SK-N-SH treated with all-trans-retinoic acid at 6 μM for 48 hours (cell line): ENCODE measurements around the gene FBLN2.

Source experiments
- ATAC-seq: fragments of 200-7000 bp; cut with Tn5 transposase; 3 replicates; pipeline ENCODE4 v1.9.1; 2020; ENCODE audit warnings: mild to moderate bottlenecking, moderate library complexity
- ARNTL ChIP-seq: fragments of 450-650 bp; formaldehyde crosslinking; IDR thresholded peaks from 2 replicates; pipeline ENCODE4 v1.5.0; 2020; ENCODE audit warnings: low read depth, mild to moderate bottlenecking, moderate library complexity, borderline replicate concordance
- BACH2 ChIP-seq: fragments of 250-450 bp; sonication (Bioruptor Pico); IDR thresholded peaks from 2 replicates; pipeline ENCODE4 v1.9.0; 2021; ENCODE audit warnings: mild to moderate bottlenecking, borderline replicate concordance
- ESRRG ChIP-seq: fragments of 250-450 bp; sonication (Bioruptor Pico); IDR thresholded peaks from 2 replicates; pipeline ENCODE4 v1.6.1; 2021; ENCODE audit warnings: mild to moderate bottlenecking
- GLIS3 ChIP-seq: fragments of 250-450 bp; sonication (Bioruptor Pico); IDR thresholded peaks from 2 replicates; pipeline ENCODE4 v1.5.0; 2020; ENCODE audit warnings: mild to moderate bottlenecking, moderate library complexity
- ISL1 ChIP-seq: fragments of 250-450 bp; sonication (Bioruptor Pico); IDR thresholded peaks from 2 replicates; pipeline ENCODE4 v2.1.2; 2022; ENCODE audit warnings: mild to moderate bottlenecking, moderate library complexity
- OSR1 ChIP-seq: fragments of 250-450 bp; sonication (Bioruptor Pico); IDR thresholded peaks from 2 replicates; pipeline ENCODE4 v1.8.0; 2022; ENCODE audit warnings: moderate library complexity, mild to moderate bottlenecking, inconsistent platforms
- PPARA ChIP-seq: fragments of 250-450 bp; sonication (Bioruptor Pico); IDR thresholded peaks from 2 replicates; pipeline ENCODE4 v1.5.0; 2020; ENCODE audit warnings: mild to moderate bottlenecking, borderline replicate concordance
- SNAI2 ChIP-seq: fragments of 250-450 bp; sonication (Bioruptor Pico); IDR thresholded peaks from 2 replicates; pipeline ENCODE4 v1.5.0; 2020; ENCODE audit warnings: mild to moderate bottlenecking, moderate library complexity
- TCF4 ChIP-seq: fragments of 250-450 bp; sonication (Bioruptor Pico); IDR thresholded peaks from 2 replicates; pipeline ENCODE4 v1.8.0; 2021; ENCODE audit warnings: mild to moderate bottlenecking, moderate library complexity, borderline replicate concordance
- TOX ChIP-seq: fragments of 250-450 bp; sonication (Bioruptor Pico); IDR thresholded peaks from 2 replicates; pipeline ENCODE4 v1.8.0; 2021; ENCODE audit warnings: mild to moderate bottlenecking, moderate library complexity, borderline replicate concordance
- ZC3H10 ChIP-seq: fragments of 250-450 bp; sonication (Bioruptor Pico); IDR thresholded peaks from 2 replicates; pipeline ENCODE4 v1.5.1; 2021; ENCODE audit warnings: mild to moderate bottlenecking, moderate library complexity
- ZFP3 ChIP-seq: fragments of 250-450 bp; sonication (Bioruptor Pico); IDR thresholded peaks from 2 replicates; pipeline ENCODE4 v1.5.0; 2020; ENCODE audit warnings: mild to moderate bottlenecking, moderate library complexity
- ZNF565 ChIP-seq: fragments of 450-650 bp; formaldehyde crosslinking; conservative IDR thresholded peaks from 2 replicates; pipeline ENCODE4 v1.5.0; 2020; ENCODE audit warnings: low read depth, mild to moderate bottlenecking, moderate library complexity
- ZNF70 ChIP-seq: fragments of 450-650 bp; formaldehyde crosslinking; IDR thresholded peaks from 2 replicates; pipeline ENCODE4 v1.5.0; 2020; ENCODE audit warnings: mild to moderate bottlenecking, moderate library complexity
- ZNF8 ChIP-seq: fragments of 450-650 bp; formaldehyde crosslinking; IDR thresholded peaks from 2 replicates; pipeline ENCODE4 v1.5.0; 2020; ENCODE audit warnings: mild to moderate bottlenecking, moderate library complexity
- TF ChIP-seq, protein P1 (sequence below): fragments of 250-450 bp; sonication (Bioruptor Pico); IDR thresholded peaks from 2 replicates; pipeline ENCODE4 v1.5.1; 2020; ENCODE audit warnings: low read depth, mild to moderate bottlenecking, moderate library complexity
- TF ChIP-seq, protein P2 (sequence below): fragments of 250-450 bp; sonication (Bioruptor Pico); IDR thresholded peaks from 2 replicates; pipeline ENCODE4 v1.8.0; 2020; ENCODE audit warnings: mild to moderate bottlenecking, moderate library complexity, borderline replicate concordance
- TF ChIP-seq, protein P3 (sequence below): fragments of 250-450 bp; sonication (Bioruptor Pico); IDR thresholded peaks from 2 replicates; pipeline ENCODE4 v1.8.0; 2021; ENCODE audit warnings: low read depth, mild to moderate bottlenecking, moderate library complexity, borderline replicate concordance
- TF ChIP-seq, protein P4 (sequence below): fragments of 250-450 bp; sonication (Bioruptor Pico); IDR thresholded peaks from 2 replicates; pipeline ENCODE4 v1.5.0; 2020; ENCODE audit warnings: mild to moderate bottlenecking, moderate library complexity
- TF ChIP-seq, protein P5 (sequence below): fragments of 250-450 bp; sonication (Bioruptor Pico); IDR thresholded peaks from 2 replicates; pipeline ENCODE4 v1.5.1; 2021; ENCODE audit warnings: mild to moderate bottlenecking, moderate library complexity

The FBLN2 gene

DNA sequence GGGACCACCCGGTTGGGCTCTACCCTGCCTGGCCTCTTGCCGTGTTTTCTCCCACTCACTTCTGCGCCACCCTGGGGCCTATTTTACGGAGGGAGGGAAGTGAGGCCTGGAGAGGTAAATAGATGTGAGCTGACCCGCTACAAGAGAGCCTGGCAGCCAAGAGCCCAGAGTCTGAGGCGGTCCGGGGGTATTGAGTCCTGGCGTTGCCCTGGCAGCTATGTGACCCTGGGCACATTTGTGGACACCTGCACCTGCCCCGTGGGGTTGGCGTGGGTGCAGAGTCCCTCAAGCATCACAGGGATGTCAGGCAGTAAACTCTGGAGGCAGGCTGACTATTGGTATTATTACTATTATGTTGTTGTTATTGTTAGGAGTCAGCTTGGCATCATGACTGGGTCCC is 85.7 kb downstream of the FBLN2 start:
- no peak for ATAC-seq
- TF ChIP-seq BACH2 (CRISPR knock-in tag) = no peak
- no peak for TF ChIP-seq ESRRG (CRISPR knock-in tag)

DNA sequence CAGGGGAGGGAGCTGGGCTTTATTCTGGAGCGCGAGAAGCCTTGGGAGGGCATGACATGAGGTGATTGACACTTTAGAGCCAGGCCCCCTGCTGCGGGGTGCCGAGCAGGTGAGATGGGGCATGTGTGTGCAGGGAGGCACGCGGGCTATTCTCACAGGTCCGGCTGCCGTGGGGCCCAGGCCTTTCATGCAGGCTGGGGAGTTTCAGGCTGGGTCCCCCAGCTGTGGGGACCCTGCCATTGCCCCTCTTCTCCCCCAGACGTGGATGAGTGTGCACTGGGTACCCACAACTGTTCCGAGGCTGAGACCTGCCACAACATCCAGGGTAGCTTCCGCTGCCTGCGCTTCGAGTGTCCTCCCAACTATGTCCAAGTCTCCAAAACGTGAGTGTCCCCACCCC is 87.3 kb downstream of the FBLN2 start:
- no peak for ATAC-seq
- TF ChIP-seq, protein P1, sequence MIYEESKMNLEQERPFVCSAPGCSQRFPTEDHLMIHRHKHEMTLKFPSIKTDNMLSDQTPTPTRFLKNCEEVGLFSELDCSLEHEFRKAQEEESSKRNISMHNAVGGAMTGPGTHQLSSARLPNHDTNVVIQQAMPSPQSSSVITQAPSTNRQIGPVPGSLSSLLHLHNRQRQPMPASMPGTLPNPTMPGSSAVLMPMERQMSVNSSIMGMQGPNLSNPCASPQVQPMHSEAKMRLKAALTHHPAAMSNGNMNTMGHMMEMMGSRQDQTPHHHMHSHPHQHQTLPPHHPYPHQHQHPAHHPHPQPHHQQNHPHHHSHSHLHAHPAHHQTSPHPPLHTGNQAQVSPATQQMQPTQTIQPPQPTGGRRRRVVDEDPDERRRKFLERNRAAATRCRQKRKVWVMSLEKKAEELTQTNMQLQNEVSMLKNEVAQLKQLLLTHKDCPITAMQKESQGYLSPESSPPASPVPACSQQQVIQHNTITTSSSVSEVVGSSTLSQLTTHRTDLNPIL (CRISPR knock-in tag) = no peak
- TF ChIP-seq, protein P2, sequence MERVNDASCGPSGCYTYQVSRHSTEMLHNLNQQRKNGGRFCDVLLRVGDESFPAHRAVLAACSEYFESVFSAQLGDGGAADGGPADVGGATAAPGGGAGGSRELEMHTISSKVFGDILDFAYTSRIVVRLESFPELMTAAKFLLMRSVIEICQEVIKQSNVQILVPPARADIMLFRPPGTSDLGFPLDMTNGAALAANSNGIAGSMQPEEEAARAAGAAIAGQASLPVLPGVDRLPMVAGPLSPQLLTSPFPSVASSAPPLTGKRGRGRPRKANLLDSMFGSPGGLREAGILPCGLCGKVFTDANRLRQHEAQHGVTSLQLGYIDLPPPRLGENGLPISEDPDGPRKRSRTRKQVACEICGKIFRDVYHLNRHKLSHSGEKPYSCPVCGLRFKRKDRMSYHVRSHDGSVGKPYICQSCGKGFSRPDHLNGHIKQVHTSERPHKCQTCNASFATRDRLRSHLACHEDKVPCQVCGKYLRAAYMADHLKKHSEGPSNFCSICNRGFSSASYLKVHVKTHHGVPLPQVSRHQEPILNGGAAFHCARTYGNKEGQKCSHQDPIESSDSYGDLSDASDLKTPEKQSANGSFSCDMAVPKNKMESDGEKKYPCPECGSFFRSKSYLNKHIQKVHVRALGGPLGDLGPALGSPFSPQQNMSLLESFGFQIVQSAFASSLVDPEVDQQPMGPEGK = no peak
- TF ChIP-seq ZFP3 (CRISPR knock-in tag) (no peak), BACH2 (CRISPR knock-in tag) (no peak)
- TF ChIP-seq, all 23 proteins: peak for 0

DNA sequence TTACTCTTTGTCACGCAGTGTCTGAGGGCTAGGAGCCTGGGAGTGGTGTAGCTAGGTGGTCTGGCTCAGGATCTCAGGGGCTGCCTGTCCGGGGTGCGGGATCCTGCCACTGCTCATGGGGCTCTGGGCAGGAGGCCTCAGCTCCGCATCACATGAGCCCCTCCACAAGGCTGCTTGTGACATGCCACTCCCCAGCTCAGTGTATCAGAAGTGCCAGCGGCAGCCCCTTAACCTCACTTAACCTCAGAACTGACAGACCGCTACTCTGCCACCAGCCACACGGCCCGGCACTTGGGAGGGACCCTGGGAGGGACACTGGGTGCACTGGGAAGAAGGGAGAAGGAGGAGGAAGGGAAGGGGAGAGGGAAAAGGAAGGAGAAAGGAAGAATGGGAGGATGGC is 87.9 kb downstream of the FBLN2 start:
- ATAC-seq = no peak
- no peak for TF ChIP-seq PPARA (CRISPR knock-in tag)
- TF ChIP-seq SNAI2 (CRISPR knock-in tag) = no peak
- no peak for TF ChIP-seq ZNF70
- TF ChIP-seq BACH2 (CRISPR knock-in tag) = no peak
- no peak for TF ChIP-seq ZC3H10 (CRISPR knock-in tag)
- TF ChIP-seq, protein P3, sequence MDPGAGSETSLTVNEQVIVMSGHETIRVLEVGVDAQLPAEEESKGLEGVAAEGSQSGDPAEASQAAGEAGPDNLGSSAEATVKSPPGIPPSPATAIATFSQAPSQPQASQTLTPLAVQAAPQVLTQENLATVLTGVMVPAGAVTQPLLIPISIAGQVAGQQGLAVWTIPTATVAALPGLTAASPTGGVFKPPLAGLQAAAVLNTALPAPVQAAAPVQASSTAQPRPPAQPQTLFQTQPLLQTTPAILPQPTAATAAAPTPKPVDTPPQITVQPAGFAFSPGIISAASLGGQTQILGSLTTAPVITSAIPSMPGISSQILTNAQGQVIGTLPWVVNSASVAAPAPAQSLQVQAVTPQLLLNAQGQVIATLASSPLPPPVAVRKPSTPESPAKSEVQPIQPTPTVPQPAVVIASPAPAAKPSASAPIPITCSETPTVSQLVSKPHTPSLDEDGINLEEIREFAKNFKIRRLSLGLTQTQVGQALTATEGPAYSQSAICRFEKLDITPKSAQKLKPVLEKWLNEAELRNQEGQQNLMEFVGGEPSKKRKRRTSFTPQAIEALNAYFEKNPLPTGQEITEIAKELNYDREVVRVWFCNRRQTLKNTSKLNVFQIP (CRISPR knock-in tag) = no peak
- no peak for TF ChIP-seq TOX (CRISPR knock-in tag)
- TF ChIP-seq TCF4 = no peak
- TF ChIP-seq GLIS3 = no peak

DNA sequence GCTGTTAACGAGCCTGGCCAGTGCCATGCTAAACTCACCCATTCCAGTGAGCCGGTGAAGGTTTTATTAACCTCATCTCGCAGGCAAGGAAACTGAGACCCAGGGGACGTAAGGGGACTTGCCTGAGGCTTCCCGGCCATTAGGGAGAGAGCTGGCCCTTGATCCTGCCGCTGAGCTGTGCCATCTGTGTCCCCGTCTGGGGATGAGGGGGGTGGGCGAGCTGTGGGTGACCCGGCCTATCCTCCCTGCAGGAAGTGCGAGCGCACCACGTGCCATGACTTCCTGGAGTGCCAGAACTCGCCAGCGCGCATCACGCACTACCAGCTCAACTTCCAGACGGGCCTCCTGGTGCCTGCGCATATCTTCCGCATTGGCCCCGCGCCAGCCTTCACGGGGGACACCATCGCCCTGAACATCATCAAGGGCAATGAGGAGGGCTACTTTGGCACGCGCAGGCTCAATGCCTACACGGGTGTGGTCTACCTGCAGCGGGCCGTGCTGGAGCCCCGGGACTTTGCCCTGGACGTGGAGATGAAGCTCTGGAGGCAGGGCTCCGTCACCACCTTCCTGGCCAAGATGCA is 88.5 kb downstream of the FBLN2 start:
- no peak for ATAC-seq
- TF ChIP-seq, protein P1 (CRISPR knock-in tag) = no peak
- no peak for TF ChIP-seq TOX (CRISPR knock-in tag)
- TF ChIP-seq SNAI2 (CRISPR knock-in tag) = no peak
- TF ChIP-seq, protein P2 = no peak
- no peak for TF ChIP-seq ZNF70
- TF ChIP-seq, protein P4, sequence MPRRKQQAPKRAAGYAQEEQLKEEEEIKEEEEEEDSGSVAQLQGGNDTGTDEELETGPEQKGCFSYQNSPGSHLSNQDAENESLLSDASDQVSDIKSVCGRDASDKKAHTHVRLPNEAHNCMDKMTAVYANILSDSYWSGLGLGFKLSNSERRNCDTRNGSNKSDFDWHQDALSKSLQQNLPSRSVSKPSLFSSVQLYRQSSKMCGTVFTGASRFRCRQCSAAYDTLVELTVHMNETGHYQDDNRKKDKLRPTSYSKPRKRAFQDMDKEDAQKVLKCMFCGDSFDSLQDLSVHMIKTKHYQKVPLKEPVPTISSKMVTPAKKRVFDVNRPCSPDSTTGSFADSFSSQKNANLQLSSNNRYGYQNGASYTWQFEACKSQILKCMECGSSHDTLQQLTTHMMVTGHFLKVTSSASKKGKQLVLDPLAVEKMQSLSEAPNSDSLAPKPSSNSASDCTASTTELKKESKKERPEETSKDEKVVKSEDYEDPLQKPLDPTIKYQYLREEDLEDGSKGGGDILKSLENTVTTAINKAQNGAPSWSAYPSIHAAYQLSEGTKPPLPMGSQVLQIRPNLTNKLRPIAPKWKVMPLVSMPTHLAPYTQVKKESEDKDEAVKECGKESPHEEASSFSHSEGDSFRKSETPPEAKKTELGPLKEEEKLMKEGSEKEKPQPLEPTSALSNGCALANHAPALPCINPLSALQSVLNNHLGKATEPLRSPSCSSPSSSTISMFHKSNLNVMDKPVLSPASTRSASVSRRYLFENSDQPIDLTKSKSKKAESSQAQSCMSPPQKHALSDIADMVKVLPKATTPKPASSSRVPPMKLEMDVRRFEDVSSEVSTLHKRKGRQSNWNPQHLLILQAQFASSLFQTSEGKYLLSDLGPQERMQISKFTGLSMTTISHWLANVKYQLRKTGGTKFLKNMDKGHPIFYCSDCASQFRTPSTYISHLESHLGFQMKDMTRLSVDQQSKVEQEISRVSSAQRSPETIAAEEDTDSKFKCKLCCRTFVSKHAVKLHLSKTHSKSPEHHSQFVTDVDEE = no peak
- no peak for TF ChIP-seq ARNTL (CRISPR knock-in tag)
- TF ChIP-seq TCF4 = no peak
- no peak for TF ChIP-seq ISL1 (CRISPR knock-in tag)
- TF ChIP-seq OSR1 (CRISPR knock-in tag) = no peak
- TF ChIP-seq ZNF565 (CRISPR knock-in tag) = no peak
- TF ChIP-seq ESRRG (CRISPR knock-in tag) = no peak
- no peak for TF ChIP-seq GLIS3
- TF ChIP-seq, protein P3 (CRISPR knock-in tag) = no peak
- TF ChIP-seq, protein P5, sequence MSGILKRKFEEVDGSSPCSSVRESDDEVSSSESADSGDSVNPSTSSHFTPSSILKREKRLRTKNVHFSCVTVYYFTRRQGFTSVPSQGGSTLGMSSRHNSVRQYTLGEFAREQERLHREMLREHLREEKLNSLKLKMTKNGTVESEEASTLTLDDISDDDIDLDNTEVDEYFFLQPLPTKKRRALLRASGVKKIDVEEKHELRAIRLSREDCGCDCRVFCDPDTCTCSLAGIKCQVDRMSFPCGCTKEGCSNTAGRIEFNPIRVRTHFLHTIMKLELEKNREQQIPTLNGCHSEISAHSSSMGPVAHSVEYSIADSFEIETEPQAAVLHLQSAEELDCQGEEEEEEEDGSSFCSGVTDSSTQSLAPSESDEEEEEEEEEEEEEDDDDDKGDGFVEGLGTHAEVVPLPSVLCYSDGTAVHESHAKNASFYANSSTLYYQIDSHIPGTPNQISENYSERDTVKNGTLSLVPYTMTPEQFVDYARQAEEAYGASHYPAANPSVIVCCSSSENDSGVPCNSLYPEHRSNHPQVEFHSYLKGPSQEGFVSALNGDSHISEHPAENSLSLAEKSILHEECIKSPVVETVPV (CRISPR knock-in tag) = no peak
- TF ChIP-seq ZNF8 = no peak
